GM23248 (cell line): Measurements from ENCODE around the gene HOXA5.

ENCODE experiments used
- EZH2 ChIP-seq: fragments of 200-600 bp; sonication (generic); IDR thresholded peaks from 2 replicates; pipeline ENCODE4 v1.6.1; 2018; ENCODE audit warnings: antibody characterized with exemption, mild to moderate bottlenecking; ENCODE audit not compliant: insufficient read depth, poor library complexity, severe bottlenecking
- EZH2phosphoT487 ChIP-seq: fragments of 200-600 bp; sonication (generic); IDR thresholded peaks from 2 replicates; pipeline ENCODE4 v1.6.1; 2018; ENCODE audit warnings: antibody characterized with exemption, moderate library complexity, mild to moderate bottlenecking, low read depth; ENCODE audit not compliant: insufficient read depth

- TF ChIP-seq EZH2phosphoT487 (no peak), EZH2 (no peak)
Observed at GRCh38 chr7:27108390-27109127, 34.9 kb downstream of the HOXA5 start.
